IMR-90 (cell line): Measurements from ENCODE around the gene ZNRF4. TPM values are rescaled to one million over a fixed set of nuclear protein-coding genes. Genes with fewer than 3 reads are reported as not detected.

ENCODE experiments used
- ATAC-seq: fragments of 200-7000 bp; cut with Tn5 transposase; 2 replicates; pipeline ENCODE4 v1.9.1; 2020; ENCODE audit warnings: low read depth, mild to moderate bottlenecking, moderate library complexity
- BruUV-seq: library from RNA; stranded (reverse); fragments of 400-500 nt; replicated peaks from 2 replicates; lab custom pipeline; 2021; lab: Mats Ljungman, UMichigan
- CTCF ChIA-PET: fragments of 300-600 bp; formaldehyde crosslinking; extraction: SDS; loops from one replicate; lab custom pipeline; 2021; ENCODE audit warnings: antibody characterized with exemption; lab: Yijun Ruan, JAX
- POLR2A ChIA-PET: fragments of 300-600 bp; sonication (Branson Sonifier 250); formaldehyde crosslinking; loops from one replicate; lab custom pipeline; 2022; ENCODE audit warnings: antibody characterized with exemption; ENCODE audit not compliant: unreplicated experiment; lab: Charles Lee
- DNase-seq: peaks from one replicate; pipeline ENCODE4 v3.0.0; 2013
- H2AFZ ChIP-seq: replicated peaks from 2 replicates; pipeline ENCODE3; 2013; ENCODE audit warnings: low read length, mild to moderate bottlenecking; ENCODE audit not compliant: poor library complexity
- H2AK5ac ChIP-seq: 2 replicates; pipeline ENCODE4 v1.6.1; 2013; ENCODE audit warnings: low read depth, low read length, inconsistent platforms
- H2AK9ac ChIP-seq: replicated peaks from 2 replicates; pipeline ENCODE3; 2013; ENCODE audit warnings: mild to moderate bottlenecking, low read depth, low read length, moderate library complexity; ENCODE audit not compliant: poor library complexity
- H2BK120ac ChIP-seq: 2 replicates; pipeline ENCODE4 v1.6.1; 2013; ENCODE audit warnings: low read depth, low read length, inconsistent platforms
- H2BK15ac ChIP-seq: 3 replicates; pipeline ENCODE4 v1.6.1; 2013; ENCODE audit warnings: low read depth, low read length, inconsistent platforms
- H2BK20ac ChIP-seq: 2 replicates; pipeline ENCODE4 v1.6.1; 2013; ENCODE audit warnings: low read depth, mild to moderate bottlenecking, inconsistent platforms, low read length, moderate library complexity
- H2BK5ac ChIP-seq: 2 replicates; pipeline ENCODE4 v1.6.1; 2013; ENCODE audit warnings: mild to moderate bottlenecking, low read depth, low read length, inconsistent platforms; ENCODE audit not compliant: poor library complexity, severe bottlenecking
- H3K14ac ChIP-seq: replicated peaks from 2 replicates; pipeline ENCODE4 v1.6.1; 2013; ENCODE audit warnings: low read depth, low read length, inconsistent platforms
- H3K18ac ChIP-seq: 2 replicates; pipeline ENCODE4 v1.6.1; 2013; ENCODE audit warnings: low read depth, low read length, control low read depth
- H3K23ac ChIP-seq: 2 replicates; pipeline ENCODE4 v1.6.1; 2013; ENCODE audit warnings: low read depth, low read length, inconsistent platforms
- H3K27ac ChIP-seq: 2 replicates; pipeline ENCODE4 v1.5.1; 2013; ENCODE audit warnings: mild to moderate bottlenecking, control low read depth, low read length; ENCODE audit not compliant: insufficient read depth
- H3K27me3 ChIP-seq: 2 replicates; pipeline ENCODE4 v1.6.1; 2013; ENCODE audit warnings: low read length; ENCODE audit not compliant: control insufficient read depth, insufficient read depth
- H3K36me3 ChIP-seq: 2 replicates; pipeline ENCODE4 v1.6.1; 2013; ENCODE audit warnings: low read length, mixed read lengths; ENCODE audit not compliant: control insufficient read depth, insufficient read depth
- H3K4ac ChIP-seq: 2 replicates; pipeline ENCODE4 v1.6.1; 2013; ENCODE audit warnings: low read depth, low read length, inconsistent platforms
- H3K4me1 ChIP-seq: 2 replicates; pipeline ENCODE4 v1.6.1; 2013; ENCODE audit warnings: low read length, mixed read lengths; ENCODE audit not compliant: control insufficient read depth, insufficient read depth
- H3K4me2 ChIP-seq: 2 replicates; pipeline ENCODE4 v1.6.1; 2013; ENCODE audit warnings: low read depth, mild to moderate bottlenecking, control low read depth, low read length, moderate library complexity
- H3K4me3 ChIP-seq: 2 replicates; pipeline ENCODE4 v1.5.1; 2013; ENCODE audit warnings: low read depth, mild to moderate bottlenecking, control low read depth, low read length, moderate library complexity; ENCODE audit not compliant: insufficient read depth
- H3K56ac ChIP-seq: 2 replicates; pipeline ENCODE4 v1.6.1; 2013; ENCODE audit warnings: low read length, inconsistent platforms; ENCODE audit not compliant: insufficient read depth; ENCODE audit errors: extremely low read depth
- H3K79me1 ChIP-seq, 2 experiments: 2 replicates each; pipeline ENCODE4 v1.6.1; 2013; ENCODE audit warnings: low read length in 2 of 2, inconsistent platforms in 1 of 2, low read depth in 1 of 2
- H3K9ac ChIP-seq: 2 replicates; pipeline ENCODE4 v1.6.1; 2013; ENCODE audit warnings: low read depth, low read length, control low read depth
- H3K9me1 ChIP-seq: 2 replicates; pipeline ENCODE4 v1.6.1; 2013; ENCODE audit warnings: low read length, inconsistent platforms; ENCODE audit not compliant: insufficient read depth
- H3K9me3 ChIP-seq: 2 replicates; pipeline ENCODE4 v1.6.1; 2013; ENCODE audit warnings: low read length; ENCODE audit not compliant: control insufficient read depth, insufficient read depth
- H4K20me1 ChIP-seq: 2 replicates; pipeline ENCODE4 v1.6.1; 2013; ENCODE audit warnings: low read length, inconsistent platforms; ENCODE audit not compliant: insufficient read depth
- H4K5ac ChIP-seq: 2 replicates; pipeline ENCODE4 v1.6.1; 2013; ENCODE audit warnings: mild to moderate bottlenecking, low read depth, low read length, control low read depth
- H4K8ac ChIP-seq, 2 experiments: 2 replicates each; pipeline ENCODE4 v1.6.1; 2013; ENCODE audit warnings: low read depth in 2 of 2, low read length in 2 of 2, control low read depth in 1 of 2, inconsistent platforms in 1 of 2
- H4K91ac ChIP-seq: 2 replicates; pipeline ENCODE4 v1.6.1; 2013; ENCODE audit warnings: low read depth, low read length, inconsistent platforms; ENCODE audit not compliant: insufficient read depth
- BHLHE40 ChIP-seq: fragments of 150-350 bp; IDR thresholded peaks from 2 replicates; pipeline ENCODE4 v1.6.1; 2016; ENCODE audit warnings: mild to moderate bottlenecking, low read depth, low read length
- CEBPB ChIP-seq: IDR thresholded peaks from 2 replicates; pipeline ENCODE4 v1.6.1; 2012; ENCODE audit warnings: low read depth, low read length, improper control_type of control experiment
- CHD1 ChIP-seq: IDR thresholded peaks from 2 replicates; pipeline ENCODE4 v1.6.1; 2012; ENCODE audit warnings: low read depth, low read length, improper control_type of control experiment
- CTCF ChIP-seq: conservative IDR thresholded peaks from 2 replicates; pipeline ENCODE4 v1.5.1; 2012; ENCODE audit warnings: mild to moderate bottlenecking, low read depth, low read length, improper control_type of control experiment
- ELK1 ChIP-seq: fragments of 150-350 bp; IDR thresholded peaks from 2 replicates; pipeline ENCODE4 v1.6.1; 2016; ENCODE audit warnings: low read depth, mild to moderate bottlenecking, low read length, moderate library complexity, borderline replicate concordance
- FOS ChIP-seq: fragments of 150-350 bp; IDR thresholded peaks from 2 replicates; pipeline ENCODE4 v1.6.1; 2016; ENCODE audit warnings: low read depth, low read length
- MAFK ChIP-seq: IDR thresholded peaks from 2 replicates; pipeline ENCODE4 v1.6.1; 2012; ENCODE audit warnings: low read depth, low read length, improper control_type of control experiment
- MAZ ChIP-seq: IDR thresholded peaks from 2 replicates; pipeline ENCODE4 v1.6.1; 2012; ENCODE audit warnings: low read depth, mild to moderate bottlenecking, low read length, improper control_type of control experiment, moderate library complexity, borderline replicate concordance
- MXI1 ChIP-seq: IDR thresholded peaks from 2 replicates; pipeline ENCODE4 v1.6.1; 2012; ENCODE audit warnings: low read depth, mild to moderate bottlenecking, low read length, moderate library complexity, borderline replicate concordance
- NFE2L2 ChIP-seq: fragments of 150-350 bp; IDR thresholded peaks from 2 replicates; pipeline ENCODE4 v1.6.1; 2016; ENCODE audit warnings: low read depth, mild to moderate bottlenecking, low read length
- POLR2A ChIP-seq: IDR thresholded peaks from 2 replicates; pipeline ENCODE4 v1.6.1; 2012; ENCODE audit warnings: mild to moderate bottlenecking, low read depth, low read length
- RAD21 ChIP-seq: IDR thresholded peaks from 2 replicates; pipeline ENCODE4 v1.6.1; 2012; ENCODE audit warnings: low read length, improper control_type of control experiment
- RCOR1 ChIP-seq: IDR thresholded peaks from 2 replicates; pipeline ENCODE4 v1.6.1; 2012; ENCODE audit warnings: mild to moderate bottlenecking, low read length, improper control_type of control experiment; ENCODE audit not compliant: insufficient replicate concordance
- RFX5 ChIP-seq: IDR thresholded peaks from 2 replicates; pipeline ENCODE4 v1.8.0; 2012; ENCODE audit warnings: low read depth, mild to moderate bottlenecking, low read length, moderate library complexity
- SMC3 ChIP-seq: fragments of 150-350 bp; IDR thresholded peaks from 2 replicates; pipeline ENCODE4 v1.6.1; 2016; ENCODE audit warnings: low read depth, mild to moderate bottlenecking, antibody characterized with exemption, low read length, moderate library complexity
- USF2 ChIP-seq: fragments of 150-350 bp; IDR thresholded peaks from 2 replicates; pipeline ENCODE4 v1.6.1; 2017; ENCODE audit warnings: mild to moderate bottlenecking, antibody characterized with exemption, low read length, low read depth
- WGBS, 2 experiments: methylation state at CpG; one replicate each; pipeline versions ENCODE4 v1.1.5 to v1.1.7; 2013; ENCODE audit warnings: missing lambda C conversion rate in 2 of 2; ENCODE audit not compliant: insufficient read length in 1 of 2; ENCODE audit errors: extremely low coverage in 2 of 2; 5-methylcytosine and 5-hydroxymethylcytosine counted together
- dilution Hi-C: fragments of 300-500 bp; cut with HindIII; formaldehyde crosslinking; loops from one replicate; pipeline ENCODE4 v1.14.3; 2018; ENCODE audit warnings: low sequenced_read_pairs; ENCODE audit not compliant: unreplicated experiment
- in situ Hi-C: fragments of 300-500 bp; cut with MboI; formaldehyde crosslinking; loops from 3 replicates; pipeline ENCODE4 v1.14.3; 2019; ENCODE audit warnings: low sequenced_read_pairs, inconsistent platforms, mixed read lengths
- intact Hi-C: fragments of 100-400 bp; cut with micrococcal nuclease; formaldehyde crosslinking; loops from 2 replicates; pipeline ENCODE4 v1.10.0; 2022
- polyA plus RNA-seq, 3 experiments: library from polyadenylated mRNA; depleted of rRNA; stranded (reverse); fragments of >200 nt; gene quantifications; 2 replicates each; pipeline ENCODE4 v1.2.3, GENCODE V29; 2012; ENCODE audit warnings: low replicate concordance in 1 of 3
- total RNA-seq: library from RNA; depleted of rRNA; stranded (reverse); fragments of >200 nt; gene quantifications from 2 replicates; pipeline ENCODE4 v1.2.3, GENCODE V29; 2012

ZNRF4 gene
- total and polyA plus RNA-seq, 2 of the 4 experiments (the other 2 are of a cell fraction): not detected

GRCh38 chr19:5472286-5472685 is 17.1 kb downstream of the ZNRF4 start:
- Histone ChIP-seq H3K9me3 (no peaks in the 10 kb centered on the region), H2BK5ac (no peak overlapping the region), H4K91ac (no peak overlapping the region), H2BK20ac (no peak overlapping the region), H2AK9ac (no peak overlapping the region), H3K4me1 (no peaks in the 10 kb centered on the region), H2AK5ac (no peak overlapping the region), H3K79me1 (no peaks in the 10 kb centered on the region), H3K56ac (no peak overlapping the region), H3K4me2 (no peak overlapping the region), H3K9me1 (no peaks in the 10 kb centered on the region), H3K18ac (no peak overlapping the region), H2BK120ac (no peak overlapping the region), H4K20me1 (no peaks in the 10 kb centered on the region; the same call in 1 of the 2 replicates), H3K4ac (no peak overlapping the region), H3K27me3 (peaks cover 27% of the 10 kb centered on the region), H3K36me3 (no peaks in the 10 kb centered on the region), H4K5ac (no peak overlapping the region), H3K14ac (no peak overlapping the region), H3K23ac (no peak overlapping the region), H3K9ac (no peak overlapping the region), H4K8ac (no peak overlapping the region), H3K4me3 (no peak overlapping the region), H3K27ac (no peak overlapping the region), H2BK15ac (no peak overlapping the region), H2AFZ (no peak overlapping the region)
- no peak for TF ChIP-seq CTCF
- TF ChIP-seq MAFK: no peak
- no peak for TF ChIP-seq CEBPB
- TF ChIP-seq CHD1: no peak
- no peak for TF ChIP-seq MXI1
- no peak for TF ChIP-seq RCOR1
- no peak for TF ChIP-seq SMC3
- TF ChIP-seq RAD21: no peak
- no peak for TF ChIP-seq USF2
- TF ChIP-seq RFX5: no peak
- TF ChIP-seq ELK1: no peak
- TF ChIP-seq MAZ: no peak
- no peak for TF ChIP-seq BHLHE40
- TF ChIP-seq NFE2L2: no peak
- no peak for TF ChIP-seq POLR2A
- TF ChIP-seq FOS: no peak
- CTCF ChIA-PET: no interaction called here
- no peak for DNase-seq
- WGBS, 2 experiments: 36% methylated on average over 5 of the region's 16 CpGs; no CpG with 5 or more reads in 1 of the 2 experiments
- no peak for ATAC-seq
- intact Hi-C loops: no loop called here
- POLR2A ChIA-PET: no interaction called here
- in situ Hi-C loops: no loop called here
- dilution Hi-C loops: no loop called here
- no TSS peak for BruUV-seq
